Neural cell (in vitro differentiated cells): ENCODE results near the gene SH3D19. TPM values are rescaled to one million over a fixed set of nuclear protein-coding genes. Genes with fewer than 3 reads are reported as not detected.

Source experiments
- H2AFZ ChIP-seq: fragments of 200-600, 300-800 bp; sonication (generic), shearing (Covaris generic); 2 replicates; pipeline ENCODE4 v1.6.0; 2014; ENCODE audit warnings: low read depth, mild to moderate bottlenecking, antibody characterized with exemption, low read length, moderate library complexity
- H3F3A ChIP-seq: fragments of 200-600 bp; shearing (Covaris generic); 2 replicates; pipeline ENCODE4 v1.6.1; 2016; ENCODE audit warnings: mild to moderate bottlenecking, moderate library complexity, mixed read lengths, antibody characterized with exemption, low read length; ENCODE audit not compliant: insufficient read depth, poor library complexity, severe bottlenecking
- H3K27ac ChIP-seq: fragments of 200-600, 300-800 bp; sonication (generic), shearing (Covaris generic); 2 replicates; pipeline ENCODE4 v1.5.1; 2014; ENCODE audit warnings: mild to moderate bottlenecking, low read length, moderate library complexity
- H3K27me3 ChIP-seq: fragments of 300-800, 200-600 bp; sonication (generic), shearing (Covaris generic); 2 replicates; pipeline ENCODE4 v1.6.0; 2014; ENCODE audit warnings: mild to moderate bottlenecking, low read depth, low read length, moderate library complexity; ENCODE audit not compliant: insufficient read depth
- H3K36me3 ChIP-seq: fragments of 300-800, 200-600 bp; sonication (generic), shearing (Covaris generic); 2 replicates; pipeline ENCODE4 v1.5.1; 2014; ENCODE audit warnings: mild to moderate bottlenecking, antibody characterized with exemption, low read length, moderate library complexity; ENCODE audit not compliant: insufficient read depth
- H3K4me2 ChIP-seq: fragments of 300-800, 200-600 bp; sonication (generic), shearing (Covaris generic); 2 replicates; pipeline ENCODE4 v1.6.0; 2014; ENCODE audit warnings: mild to moderate bottlenecking, low read length
- H3K4me3 ChIP-seq: fragments of 300-800, 200-600 bp; sonication (generic), shearing (Covaris generic); 2 replicates; pipeline ENCODE4 v1.5.1; 2014; ENCODE audit warnings: mild to moderate bottlenecking, low read length, moderate library complexity
- H3K79me2 ChIP-seq: fragments of 200-600 bp; shearing (Covaris generic); replicated peaks from 2 replicates; pipeline ENCODE4 v1.6.0; 2014; ENCODE audit warnings: mild to moderate bottlenecking, low read length, moderate library complexity; ENCODE audit not compliant: insufficient read depth
- H3K9ac ChIP-seq: fragments of 300-800, 200-600 bp; sonication (generic), shearing (Covaris generic); 2 replicates; pipeline ENCODE4 v1.6.1; 2016; ENCODE audit warnings: mild to moderate bottlenecking, low read length, mixed read lengths
- H3K9me2 ChIP-seq: fragments of 200-600 bp; shearing (Covaris generic); 2 replicates; pipeline ENCODE4 v1.6.1; 2016; ENCODE audit warnings: mild to moderate bottlenecking, low read length, mixed read lengths; ENCODE audit not compliant: insufficient read depth
- H3K9me3 ChIP-seq: fragments of 200-600, 300-800 bp; sonication (generic), shearing (Covaris generic); 2 replicates; pipeline ENCODE4 v1.6.1; 2016; ENCODE audit warnings: mild to moderate bottlenecking, mixed run types, low read length, moderate library complexity, mixed read lengths
- H4K20me1 ChIP-seq: fragments of 200-600 bp; shearing (Covaris generic); 2 replicates; pipeline ENCODE4 v1.6.1; 2016; ENCODE audit warnings: mild to moderate bottlenecking, mixed run types; ENCODE audit not compliant: insufficient read depth
- EP300 ChIP-seq: fragments of 450-650 bp; conservative IDR thresholded peaks from 2 replicates; pipeline ENCODE4 v1.6.1; 2014; ENCODE audit warnings: antibody characterized with exemption, mild to moderate bottlenecking, moderate library complexity; ENCODE audit not compliant: poor library complexity, severe bottlenecking
- EZH2 ChIP-seq: fragments of 200-600, 300-800 bp; shearing (Covaris generic), sonication (generic); IDR thresholded peaks from 2 replicates; pipeline ENCODE4 v1.6.1; 2014; ENCODE audit warnings: antibody characterized with exemption, low read length, borderline replicate concordance, mild to moderate bottlenecking; ENCODE audit not compliant: insufficient read depth, poor library complexity, severe bottlenecking
- MXI1 ChIP-seq: fragments of 450-650 bp; conservative IDR thresholded peaks from 2 replicates; pipeline ENCODE4 v1.6.1; 2014; ENCODE audit warnings: antibody characterized with exemption, mild to moderate bottlenecking; ENCODE audit not compliant: poor library complexity, severe bottlenecking
- POLR2AphosphoS5 ChIP-seq: IDR thresholded peaks from 2 replicates; pipeline ENCODE4 v1.6.1; 2012
- RAD21 ChIP-seq: fragments of 450-650 bp; conservative IDR thresholded peaks from 2 replicates; pipeline ENCODE4 v1.6.1; 2014; ENCODE audit warnings: antibody characterized with exemption, mild to moderate bottlenecking, moderate library complexity
- SMC3 ChIP-seq: fragments of 450-650 bp; conservative IDR thresholded peaks from 2 replicates; pipeline ENCODE4 v1.6.1; 2014; ENCODE audit warnings: antibody characterized with exemption, mild to moderate bottlenecking, moderate library complexity; ENCODE audit not compliant: poor library complexity
- TAF1 ChIP-seq: IDR thresholded peaks from 2 replicates; pipeline ENCODE4 v1.6.1; 2012; ENCODE audit warnings: low read depth
- polyA plus RNA-seq: library from polyadenylated mRNA; depleted of rRNA; stranded (reverse); fragments of >200 nt; gene quantifications from 2 replicates; pipeline ENCODE4 v1.2.3, GENCODE V29; 2014
- TF ChIP-seq, protein P1 (sequence below): fragments of 450-650 bp; IDR thresholded peaks from 2 replicates; pipeline ENCODE4 v1.5.1; 2014; ENCODE audit warnings: antibody characterized with exemption, mild to moderate bottlenecking, moderate library complexity; ENCODE audit not compliant: poor library complexity, severe bottlenecking
- TF ChIP-seq, protein P2 (sequence below): IDR thresholded peaks from 2 replicates; pipeline ENCODE4 v1.6.1; 2012; ENCODE audit warnings: borderline replicate concordance

Gene SH3D19
- polyA plus RNA-seq, 1 donor from 2014 or later: 0.46 TPM

DNA sequence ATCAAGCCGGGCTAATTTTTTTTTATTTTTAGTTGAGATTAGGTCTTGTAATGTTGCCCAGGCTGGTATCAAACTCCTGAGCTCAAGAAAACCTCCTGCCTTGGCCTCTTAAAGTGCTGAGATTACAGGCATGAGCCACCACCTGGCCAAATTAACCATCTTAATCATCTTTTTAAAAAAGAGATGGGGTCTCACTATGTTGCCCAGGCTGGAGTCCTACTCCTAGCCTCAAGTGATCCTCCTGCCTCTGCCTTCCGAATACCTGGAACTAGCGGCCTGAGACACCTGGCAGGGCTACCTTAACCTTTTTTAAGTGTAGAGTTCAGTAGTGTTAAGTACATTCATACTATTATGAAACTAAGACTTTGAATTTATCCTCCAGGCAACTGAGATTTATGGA is 227.6 kb downstream of the SH3D19 start:
- no peaks in the 10 kb centered on the region for H3K36me3 ChIP-seq
- H3K4me2 ChIP-seq: no peak overlapping the region
- H3K27me3 ChIP-seq: no peaks in the 10 kb centered on the region
- H3K9ac ChIP-seq: no peak overlapping the region
- H4K20me1 ChIP-seq: no peaks in the 10 kb centered on the region
- TF ChIP-seq EP300 (no peak), SMC3 (no peak), TAF1 (no peak), RAD21 (no peak), EZH2 (no peak), MXI1 (no peak), POLR2AphosphoS5 (no peak)
- TF ChIP-seq, protein P1, sequence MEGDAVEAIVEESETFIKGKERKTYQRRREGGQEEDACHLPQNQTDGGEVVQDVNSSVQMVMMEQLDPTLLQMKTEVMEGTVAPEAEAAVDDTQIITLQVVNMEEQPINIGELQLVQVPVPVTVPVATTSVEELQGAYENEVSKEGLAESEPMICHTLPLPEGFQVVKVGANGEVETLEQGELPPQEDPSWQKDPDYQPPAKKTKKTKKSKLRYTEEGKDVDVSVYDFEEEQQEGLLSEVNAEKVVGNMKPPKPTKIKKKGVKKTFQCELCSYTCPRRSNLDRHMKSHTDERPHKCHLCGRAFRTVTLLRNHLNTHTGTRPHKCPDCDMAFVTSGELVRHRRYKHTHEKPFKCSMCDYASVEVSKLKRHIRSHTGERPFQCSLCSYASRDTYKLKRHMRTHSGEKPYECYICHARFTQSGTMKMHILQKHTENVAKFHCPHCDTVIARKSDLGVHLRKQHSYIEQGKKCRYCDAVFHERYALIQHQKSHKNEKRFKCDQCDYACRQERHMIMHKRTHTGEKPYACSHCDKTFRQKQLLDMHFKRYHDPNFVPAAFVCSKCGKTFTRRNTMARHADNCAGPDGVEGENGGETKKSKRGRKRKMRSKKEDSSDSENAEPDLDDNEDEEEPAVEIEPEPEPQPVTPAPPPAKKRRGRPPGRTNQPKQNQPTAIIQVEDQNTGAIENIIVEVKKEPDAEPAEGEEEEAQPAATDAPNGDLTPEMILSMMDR: no peak
- TF ChIP-seq, protein P2, sequence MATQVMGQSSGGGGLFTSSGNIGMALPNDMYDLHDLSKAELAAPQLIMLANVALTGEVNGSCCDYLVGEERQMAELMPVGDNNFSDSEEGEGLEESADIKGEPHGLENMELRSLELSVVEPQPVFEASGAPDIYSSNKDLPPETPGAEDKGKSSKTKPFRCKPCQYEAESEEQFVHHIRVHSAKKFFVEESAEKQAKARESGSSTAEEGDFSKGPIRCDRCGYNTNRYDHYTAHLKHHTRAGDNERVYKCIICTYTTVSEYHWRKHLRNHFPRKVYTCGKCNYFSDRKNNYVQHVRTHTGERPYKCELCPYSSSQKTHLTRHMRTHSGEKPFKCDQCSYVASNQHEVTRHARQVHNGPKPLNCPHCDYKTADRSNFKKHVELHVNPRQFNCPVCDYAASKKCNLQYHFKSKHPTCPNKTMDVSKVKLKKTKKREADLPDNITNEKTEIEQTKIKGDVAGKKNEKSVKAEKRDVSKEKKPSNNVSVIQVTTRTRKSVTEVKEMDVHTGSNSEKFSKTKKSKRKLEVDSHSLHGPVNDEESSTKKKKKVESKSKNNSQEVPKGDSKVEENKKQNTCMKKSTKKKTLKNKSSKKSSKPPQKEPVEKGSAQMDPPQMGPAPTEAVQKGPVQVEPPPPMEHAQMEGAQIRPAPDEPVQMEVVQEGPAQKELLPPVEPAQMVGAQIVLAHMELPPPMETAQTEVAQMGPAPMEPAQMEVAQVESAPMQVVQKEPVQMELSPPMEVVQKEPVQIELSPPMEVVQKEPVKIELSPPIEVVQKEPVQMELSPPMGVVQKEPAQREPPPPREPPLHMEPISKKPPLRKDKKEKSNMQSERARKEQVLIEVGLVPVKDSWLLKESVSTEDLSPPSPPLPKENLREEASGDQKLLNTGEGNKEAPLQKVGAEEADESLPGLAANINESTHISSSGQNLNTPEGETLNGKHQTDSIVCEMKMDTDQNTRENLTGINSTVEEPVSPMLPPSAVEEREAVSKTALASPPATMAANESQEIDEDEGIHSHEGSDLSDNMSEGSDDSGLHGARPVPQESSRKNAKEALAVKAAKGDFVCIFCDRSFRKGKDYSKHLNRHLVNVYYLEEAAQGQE: no peak
- no peak overlapping the region for H2AFZ ChIP-seq
- H3K79me2 ChIP-seq: peaks cover 28% of the 10 kb centered on the region
- no peak overlapping the region for H3K4me3 ChIP-seq
- no peak overlapping the region for H3K27ac ChIP-seq
- H3K9me2 ChIP-seq: no peaks in the 10 kb centered on the region
- H3K9me3 ChIP-seq: no peaks in the 10 kb centered on the region
- no peaks in the 10 kb centered on the region for H3F3A ChIP-seq

DNA sequence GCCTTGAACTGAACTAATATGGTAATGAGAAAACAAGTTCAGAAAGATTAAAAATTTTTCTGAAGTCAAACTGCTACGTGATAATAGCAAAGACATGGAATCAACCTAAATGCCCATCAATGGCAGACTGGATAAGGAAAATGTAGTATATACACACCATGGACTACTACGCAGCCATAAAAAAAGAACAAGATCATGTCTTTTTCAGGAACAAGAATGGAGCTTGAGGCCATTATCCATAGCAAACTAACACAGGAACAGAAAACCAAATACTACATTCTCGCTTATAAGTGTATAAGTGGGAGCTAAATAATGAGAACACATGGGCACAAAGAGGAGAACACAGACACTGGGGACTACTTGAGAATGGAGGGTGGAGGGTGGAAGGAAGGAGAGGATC is 230.3 kb downstream of the SH3D19 start:
- no peaks in the 10 kb centered on the region for H3K9me2 ChIP-seq
- H3K79me2 ChIP-seq: peaks cover 5% of the 10 kb centered on the region
- no peak overlapping the region for H2AFZ ChIP-seq
- H3K4me3 ChIP-seq: no peak overlapping the region
- no peaks in the 10 kb centered on the region for H3K36me3 ChIP-seq
- no peaks in the 10 kb centered on the region for H3K27me3 ChIP-seq
- no peak overlapping the region for H3K9ac ChIP-seq
- H3F3A ChIP-seq: no peaks in the 10 kb centered on the region
- H3K4me2 ChIP-seq: no peak overlapping the region
- no peaks in the 10 kb centered on the region for H4K20me1 ChIP-seq
- no peaks in the 10 kb centered on the region for H3K9me3 ChIP-seq
- no peak overlapping the region for H3K27ac ChIP-seq
- TF ChIP-seq, protein P1: no peak
- no peak for TF ChIP-seq SMC3
- no peak for TF ChIP-seq POLR2AphosphoS5
- TF ChIP-seq EZH2: no peak
- no peak for TF ChIP-seq MXI1
